Retinal pigment epithelial cell (primary cell): ENCODE results near the gene SRGAP3.

ENCODE experiments used
- DNase-seq: peaks from one replicate; pipeline ENCODE4 v3.0.0-alpha.2; 2010; ENCODE audit warnings: low read depth
- H3K4me3 ChIP-seq: 2 replicates; pipeline ENCODE4 v1.5.1; 2011; ENCODE audit warnings: mild to moderate bottlenecking, low read length, control low read depth, moderate library complexity
- CTCF ChIP-seq: conservative IDR thresholded peaks from 2 replicates; pipeline ENCODE4 v1.5.1; 2011; ENCODE audit warnings: low read depth, low read length, control low read depth, inconsistent platforms

SRGAP3 gene

GRCh38 chr3:9040996-9041395, 208.4 kb downstream of the SRGAP3 start:
- no peak overlapping the region for H3K4me3 ChIP-seq
- no peak for DNase-seq
- TF ChIP-seq CTCF: no peak

GRCh38 chr3:9037144-9037711, 212.2 kb downstream of the SRGAP3 start:
- H3K4me3 ChIP-seq: no peak overlapping the region
- no peak for DNase-seq
- no peak for TF ChIP-seq CTCF

GRCh38 chr3:9036404-9037131, 212.9 kb downstream of the SRGAP3 start:
- TF ChIP-seq CTCF: no peak
- no peak overlapping the region for H3K4me3 ChIP-seq
- DNase-seq: no peak

GRCh38 chr3:9035961-9036360, 213.5 kb downstream of the SRGAP3 start:
- H3K4me3 ChIP-seq: no peak overlapping the region
- TF ChIP-seq CTCF: no peak
- DNase-seq: no peak

GRCh38 chr3:9035473-9035872, 214.0 kb downstream of the SRGAP3 start:
- DNase-seq: no peak
- TF ChIP-seq CTCF: no peak
- H3K4me3 ChIP-seq: no peak overlapping the region

- no peak for TF ChIP-seq CTCF
- no peak overlapping the region for H3K4me3 ChIP-seq
- no peak for DNase-seq
These were observed 215.6 kb downstream of the SRGAP3 start for GRCh38 chr3:9033867-9034266.

- no peak for TF ChIP-seq CTCF
- no peak overlapping the region for H3K4me3 ChIP-seq
- no peak for DNase-seq
These were observed 217.1 kb downstream of the SRGAP3 start for GRCh38 chr3:9032231-9032777.
